Measurements from ENCODE around the gene CHST13.

GRCh38 chr3:126494970-126495230 lies 29.1 kb upstream of the CHST13 start:
- TF ChIP-seq CTCF (IDR thresholded peaks at IDR 0.05) (no peak), POLR2A (IDR thresholded peaks at IDR 0.05) (no peak)

All from lower leg skin (tissue), 3 donors.